BE2C (cell line): ENCODE measurements around the gene DOCK6.

Source experiments
- DNase-seq: peaks from one replicate; pipeline ENCODE4 v3.0.0-alpha.2; 2020
- H3K27me3 ChIP-seq: fragments of 250-450 bp; sonication (Bioruptor Pico); 2 replicates; pipeline ENCODE4 v1.5.1; 2020; ENCODE audit warnings: mild to moderate bottlenecking
- H3K36me3 ChIP-seq: fragments of 250-450 bp; sonication (Bioruptor Pico); 2 replicates; pipeline ENCODE4 v1.5.1; 2020; ENCODE audit warnings: mild to moderate bottlenecking
- H3K4me1 ChIP-seq: fragments of 250-450 bp; sonication (Bioruptor Pico); 2 replicates; pipeline ENCODE4 v1.5.1; 2020
- H3K4me3 ChIP-seq: 2 replicates; pipeline ENCODE4 v1.5.1; 2011; ENCODE audit warnings: low read depth, low read length
- H3K9me3 ChIP-seq: fragments of 250-450 bp; sonication (Bioruptor Pico); 2 replicates; pipeline ENCODE4 v1.5.1; 2020
- CTCF ChIP-seq: IDR thresholded peaks from 2 replicates; pipeline ENCODE4 v1.5.1; 2012; ENCODE audit warnings: mild to moderate bottlenecking, low read depth, low read length

Gene DOCK6

GRCh38 chr19:11274533-11275086, 12.3 kb upstream of the DOCK6 start:
- Histone ChIP-seq H3K27me3 (no peaks in the 10 kb centered on the region), H3K36me3 (no peaks in the 10 kb centered on the region), H3K9me3 (no peaks in the 10 kb centered on the region), H3K4me3 (no peak overlapping the region), H3K4me1 (no peaks in the 10 kb centered on the region)
- DNase-seq, result no peak
- no peak for TF ChIP-seq CTCF

- no peak for DNase-seq
- no peak overlapping the region for H3K4me3 ChIP-seq
- no peaks in the 10 kb centered on the region for H3K9me3 ChIP-seq
- no peaks in the 10 kb centered on the region; the same call in 1 of the 2 replicates for H3K4me1 ChIP-seq
- H3K27me3 ChIP-seq, result no peaks in the 10 kb centered on the region
- no peak for TF ChIP-seq CTCF
- no peaks in the 10 kb centered on the region for H3K36me3 ChIP-seq
Measured at GRCh38 chr19:11273989-11274388, 11.7 kb upstream of the DOCK6 start.

- H3K9me3 ChIP-seq, result no peaks in the 10 kb centered on the region
- H3K27me3 ChIP-seq, result no peaks in the 10 kb centered on the region
- H3K4me3 ChIP-seq, result no peak overlapping the region
- TF ChIP-seq CTCF, result no peak
- no peak for DNase-seq
- H3K4me1 ChIP-seq, result no peaks in the 10 kb centered on the region; the same call in 1 of the 2 replicates
- no peaks in the 10 kb centered on the region for H3K36me3 ChIP-seq
Measured at GRCh38 chr19:11273296-11273695, 11.0 kb upstream of the DOCK6 start.

GRCh38 chr19:11269408-11269807, 7.1 kb upstream of the DOCK6 start:
- no peaks in the 10 kb centered on the region; the same call in 1 of the 2 replicates for H3K4me1 ChIP-seq
- no peaks in the 10 kb centered on the region for H3K36me3 ChIP-seq
- TF ChIP-seq CTCF, result no peak
- no peak for DNase-seq
- H3K9me3 ChIP-seq, result no peaks in the 10 kb centered on the region
- H3K4me3 ChIP-seq, result no peak overlapping the region
- no peaks in the 10 kb centered on the region for H3K27me3 ChIP-seq

GRCh38 chr19:11268783-11269267, 6.5 kb upstream of the DOCK6 start:
- TF ChIP-seq CTCF, result no peak
- Histone ChIP-seq H3K9me3 (no peaks in the 10 kb centered on the region), H3K4me1 (no peaks in the 10 kb centered on the region; the same call in 1 of the 2 replicates), H3K27me3 (no peaks in the 10 kb centered on the region), H3K36me3 (no peaks in the 10 kb centered on the region), H3K4me3 (no peak overlapping the region)
- DNase-seq, result peak; percentile 28

GRCh38 chr19:11267316-11268085, 5.2 kb upstream of the DOCK6 start:
- TF ChIP-seq CTCF, result no peak
- no peaks in the 10 kb centered on the region for H3K36me3 ChIP-seq
- DNase-seq, result no peak
- H3K4me3 ChIP-seq, result no peak overlapping the region
- H3K9me3 ChIP-seq, result no peaks in the 10 kb centered on the region
- H3K27me3 ChIP-seq, result no peaks in the 10 kb centered on the region
- H3K4me1 ChIP-seq, result no peaks in the 10 kb centered on the region; the same call in 1 of the 2 replicates
